Endodermal cell (in vitro differentiated cells): ENCODE measurements around the gene AK8. TPM values are rescaled to one million over a fixed set of nuclear protein-coding genes. Genes with fewer than 3 reads are reported as not detected.

Experiments
- DNase-seq: peaks from one replicate; pipeline ENCODE4 v3.0.0-alpha.2; 2017
- H3K27ac ChIP-seq: 2 replicates; pipeline ENCODE4 v1.5.1; 2013; ENCODE audit warnings: mild to moderate bottlenecking, low read depth, low read length, moderate library complexity
- H3K27me3 ChIP-seq: 2 replicates; pipeline ENCODE4 v1.6.1; 2013; ENCODE audit warnings: mild to moderate bottlenecking, low read length, moderate library complexity; ENCODE audit not compliant: insufficient read depth, control insufficient read depth, poor library complexity, severe bottlenecking
- H3K36me3 ChIP-seq: 2 replicates; pipeline ENCODE4 v1.7.0; 2013; ENCODE audit warnings: mild to moderate bottlenecking, low read length, moderate library complexity; ENCODE audit not compliant: control insufficient read depth, insufficient read depth
- H3K4me1 ChIP-seq: one replicate; pipeline ENCODE4 v1.7.0; 2013; ENCODE audit warnings: low read length; ENCODE audit not compliant: control insufficient read depth, insufficient read depth
- H3K4me3 ChIP-seq: 2 replicates; pipeline ENCODE4 v1.5.1; 2013; ENCODE audit warnings: mild to moderate bottlenecking, low read length, moderate library complexity
- H3K9ac ChIP-seq: 2 replicates; pipeline ENCODE4 v1.6.1; 2013; ENCODE audit warnings: mild to moderate bottlenecking, low read length, moderate library complexity; ENCODE audit not compliant: poor library complexity, severe bottlenecking; ENCODE audit errors: extremely low read depth
- H3K9me3 ChIP-seq: 2 replicates; pipeline ENCODE4 v1.6.1; 2013; ENCODE audit warnings: mild to moderate bottlenecking, low read length, moderate library complexity; ENCODE audit not compliant: control insufficient read depth
- H3K27ac Mint-ChIP-seq: 2 replicates; pipeline ENCODE4 v1.8.0; 2020; ENCODE audit warnings: mixed read lengths
- H3K27me3 Mint-ChIP-seq: 2 replicates; pipeline ENCODE4 v1.8.0; 2021; ENCODE audit warnings: mild to moderate bottlenecking, mixed read lengths; ENCODE audit not compliant: insufficient read depth
- H3K36me3 Mint-ChIP-seq: 2 replicates; pipeline ENCODE4 v1.8.0; 2020; ENCODE audit warnings: low read depth, mixed read lengths
- H3K4me1 Mint-ChIP-seq: 2 replicates; pipeline ENCODE4 v1.8.0; 2020; ENCODE audit warnings: mixed read lengths
- H3K4me3 Mint-ChIP-seq: 2 replicates; pipeline ENCODE4 v1.8.0; 2020; ENCODE audit warnings: mild to moderate bottlenecking, moderate library complexity, mixed read lengths
- H3K9me3 Mint-ChIP-seq: 2 replicates; pipeline ENCODE4 v1.8.0; 2020; ENCODE audit warnings: mild to moderate bottlenecking, mixed read lengths
- CTCF ChIP-seq: fragments of 200-600 bp; sonication (generic); conservative IDR thresholded peaks from 2 replicates; pipeline ENCODE4 v1.5.0; 2021; ENCODE audit warnings: antibody characterized with exemption, mild to moderate bottlenecking
- WGBS, 2 experiments: methylation state at CpG; one replicate each; pipeline versions ENCODE4 v1.1.5 to v1.1.7; 2013; ENCODE audit warnings: missing lambda C conversion rate in 2 of 2, mixed read lengths in 1 of 2; ENCODE audit not compliant: insufficient coverage in 1 of 2, insufficient read length in 1 of 2; 5-methylcytosine and 5-hydroxymethylcytosine counted together
- total RNA-seq, 2 donors: library from RNA; stranded (reverse); fragmentation: NEBNext Ultra II Directional in 1 of 2; extraction: Animal tissue kit (Norgen Biotek cat#: 25700) in 1 of 2; gene quantifications; 2 replicates in 1 of 2; 3 replicates in 1 of 2; pipeline ENCODE4 v1.2.1, GENCODE V29; 2021

Gene AK8
- total RNA-seq, 2 donors from 2014 or later = 1.3 to 2.6 TPM

- no peak overlapping the region for H3K9ac ChIP-seq
- H3K9me3 Mint-ChIP-seq = no peaks in the 10 kb centered on the region
- no peaks in the 10 kb centered on the region for H3K9me3 ChIP-seq
- no peaks in the 10 kb centered on the region for H3K4me1 Mint-ChIP-seq
- H3K4me1 ChIP-seq = no peaks in the 10 kb centered on the region
- no peak overlapping the region for H3K27ac ChIP-seq
- TF ChIP-seq CTCF = no peak
- H3K36me3 Mint-ChIP-seq = no peaks in the 10 kb centered on the region
- no peak for DNase-seq
- peak overlapping the region; percentile 93 for H3K4me3 ChIP-seq
- peaks cover 24% of the 10 kb centered on the region for H3K27me3 ChIP-seq
- WGBS, 2 experiments = 89 to 96% methylated on average over 4 to 6 of the region's 6 CpGs
- peaks cover 32% of the 10 kb centered on the region for H3K27me3 Mint-ChIP-seq
- H3K27ac Mint-ChIP-seq = no peak overlapping the region
- peak overlapping the region; percentile 75 for H3K4me3 Mint-ChIP-seq
- H3K36me3 ChIP-seq = no peaks in the 10 kb centered on the region
Measured at GRCh38 chr9:132879457-132880323, 1.6 kb upstream of the AK8 start.

- Mint-ChIP-seq H3K4me3 (peak within 1 kb of the TSS; percentile 75), H3K4me1 (no peaks in the 10 kb centered on the region), H3K9me3 (no peaks in the 10 kb centered on the region), H3K27ac (peak within 1 kb of the TSS; percentile 74), H3K36me3 (no peaks in the 10 kb centered on the region), H3K27me3 (peaks cover 34% of the 10 kb centered on the region)
- H3K9me3 ChIP-seq = no peaks in the 10 kb centered on the region
- H3K36me3 ChIP-seq = no peaks in the 10 kb centered on the region
- DNase-seq = peak; percentile 83
- TF ChIP-seq CTCF = no peak
- H3K27me3 ChIP-seq = peaks cover 24% of the 10 kb centered on the region
- WGBS, 2 experiments = 29 to 68% methylated on average over 14 to 42 of the region's 42 CpGs
- peak within 1 kb of the TSS; percentile 24 for H3K27ac ChIP-seq
- H3K4me1 ChIP-seq = no peaks in the 10 kb centered on the region
- peak within 1 kb of the TSS; percentile 92 for H3K9ac ChIP-seq
- H3K4me3 ChIP-seq = peak within 1 kb of the TSS; percentile 93
Measured at GRCh38 chr9:132878695-132879456, 792 bp upstream of the AK8 start, which contains the start of gene SPACA9. Gene SPACA9 (plus strand): TSS chr9:132878898. CDS start chr9:132883948, 5,050 bp downstream.

- no peaks in the 10 kb centered on the region for H3K36me3 ChIP-seq
- no peak overlapping the region for H3K27ac ChIP-seq
- no peak for TF ChIP-seq CTCF
- Mint-ChIP-seq H3K36me3 (no peaks in the 10 kb centered on the region), H3K27ac (no peak overlapping the region), H3K4me1 (no peaks in the 10 kb centered on the region), H3K27me3 (peaks cover 35% of the 10 kb centered on the region), H3K9me3 (no peaks in the 10 kb centered on the region), H3K4me3 (peak overlapping the region; percentile 75)
- H3K9ac ChIP-seq = peak overlapping the region; percentile 92
- H3K27me3 ChIP-seq = peaks cover 24% of the 10 kb centered on the region
- H3K4me3 ChIP-seq = peak overlapping the region; percentile 93
- 62 to 63% methylated on average over 12 to 14 of the region's 14 CpGs for WGBS, 2 experiments
- no peaks in the 10 kb centered on the region for H3K9me3 ChIP-seq
- DNase-seq = no peak
- no peaks in the 10 kb centered on the region for H3K4me1 ChIP-seq
Measured at GRCh38 chr9:132877458-132877823, 643 bp downstream of the AK8 start.
